ENCODE measurements around the gene WARS2. TPM values are rescaled to one million over a fixed set of nuclear protein-coding genes. Genes with fewer than 3 reads are reported as not detected.
A peak's percentile ranks its signal among the peaks of the same experiment; 100 is the strongest.

Gene WARS2
- total RNA-seq, 6 experiments from 2014 or later = 4.3 to 8.7 (median 6.2) TPM

- peaks cover 12 to 63% of the 10 kb centered on the region in 2 donors for H3K27me3 ChIP-seq
- intact Hi-C loops (cut with DNase I) = no loop called here
- no peak overlapping the region for H3K4me3 ChIP-seq
- H3K4me1 ChIP-seq = peaks cover 0 to 12% (median 0%) of the 10 kb centered on the region in 4 donors
- H3K9me3 ChIP-seq = no peaks in the 10 kb centered on the region
- peak in 1 of 4 donors; percentile 79 for ATAC-seq
- DNase-seq = no peak
- no peak overlapping the region for H3K27ac ChIP-seq
- WGBS (ENCODE audit: insufficient coverage, low coverage, low lambda C conversion rate, missing lambda C conversion rate) = 12% methylated on average over 16 of the region's 16 CpGs
- TF ChIP-seq CTCF (IDR thresholded peaks at IDR 0.05) (no peak), POLR2A (IDR thresholded peaks at IDR 0.05) (no peak)
- no peaks in the 10 kb centered on the region for H3K36me3 ChIP-seq
Measured at GRCh38 chr1:119002028-119002686, 138.3 kb downstream of the WARS2 start.

- Histone ChIP-seq H3K4me1 (peaks cover 0 to 7% (median 0%) of the 10 kb centered on the region in 4 donors), H3K9me3 (no peaks in the 10 kb centered on the region), H3K27me3 (peaks cover 7 to 56% of the 10 kb centered on the region in 2 donors), H3K27ac (no peak overlapping the region), H3K4me3 (no peak overlapping the region), H3K36me3 (no peaks in the 10 kb centered on the region)
- peak in 2 of 4 donors; percentile 25 to 37 for ATAC-seq
- TF ChIP-seq POLR2A (IDR thresholded peaks at IDR 0.05) (no peak), CTCF (IDR thresholded peaks at IDR 0.05) (no peak)
- DNase-seq = no peak
- WGBS (ENCODE audit: insufficient coverage, low coverage, low lambda C conversion rate, missing lambda C conversion rate) = 5% methylated on average over 17 of the region's 49 CpGs
- intact Hi-C loops (cut with DNase I) = no loop called here
Measured at GRCh38 chr1:119001181-119002027, 139.0 kb downstream of the WARS2 start.

GRCh38 chr1:119000371-119001180 lies 139.9 kb downstream of the WARS2 start:
- no peaks in the 10 kb centered on the region for H3K9me3 ChIP-seq
- intact Hi-C loops (cut with DNase I) = no loop called here
- peaks cover 0 to 7% (median 0%) of the 10 kb centered on the region in 4 donors for H3K4me1 ChIP-seq
- 9% methylated on average over 26 of the region's 44 CpGs for WGBS (ENCODE audit: insufficient coverage, low coverage, low lambda C conversion rate, missing lambda C conversion rate)
- DNase-seq (peak in 1 of 3 donors; percentile 31), ATAC-seq (peak in 1 of 4 donors; percentile 11)
- no peaks in the 10 kb centered on the region for H3K36me3 ChIP-seq
- no peak overlapping the region for H3K27ac ChIP-seq
- peaks cover 4 to 52% of the 10 kb centered on the region in 2 donors for H3K27me3 ChIP-seq
- TF ChIP-seq CTCF (IDR thresholded peaks at IDR 0.05) = no peak
- no peak for TF ChIP-seq POLR2A (IDR thresholded peaks at IDR 0.05)
- H3K4me3 ChIP-seq = no peak overlapping the region

- no peak overlapping the region for H3K4me3 ChIP-seq
- TF ChIP-seq POLR2A (IDR thresholded peaks at IDR 0.05) (no peak), CTCF (IDR thresholded peaks at IDR 0.05) (no peak)
- 5% methylated on average over 27 of the region's 27 CpGs for WGBS (ENCODE audit: insufficient coverage, low coverage, low lambda C conversion rate, missing lambda C conversion rate)
- ATAC-seq (no peak), DNase-seq (no peak)
- peaks cover 0 to 7% (median 0%) of the 10 kb centered on the region in 4 donors for H3K4me1 ChIP-seq
- H3K9me3 ChIP-seq = no peaks in the 10 kb centered on the region
- no peaks in the 10 kb centered on the region for H3K36me3 ChIP-seq
- H3K27ac ChIP-seq = no peak overlapping the region
- H3K27me3 ChIP-seq = peaks cover 4 to 50% of the 10 kb centered on the region in 2 donors
- intact Hi-C loops (cut with DNase I) = no loop called here
Measured at GRCh38 chr1:118999348-119000071, 140.9 kb downstream of the WARS2 start.

All from right lobe of liver (tissue), 6 donors.